Raji (cell line): ENCODE data around the gene MMP14.
A peak's percentile ranks its signal among the peaks of the same experiment; 100 is the strongest.

Source experiments
- POLR2A ChIP-seq: IDR thresholded peaks from 2 replicates; pipeline ENCODE4 v1.6.1; 2011; ENCODE audit warnings: low read depth, low read length, control low read depth; ENCODE audit not compliant: insufficient read depth

The MMP14 gene

DNA sequence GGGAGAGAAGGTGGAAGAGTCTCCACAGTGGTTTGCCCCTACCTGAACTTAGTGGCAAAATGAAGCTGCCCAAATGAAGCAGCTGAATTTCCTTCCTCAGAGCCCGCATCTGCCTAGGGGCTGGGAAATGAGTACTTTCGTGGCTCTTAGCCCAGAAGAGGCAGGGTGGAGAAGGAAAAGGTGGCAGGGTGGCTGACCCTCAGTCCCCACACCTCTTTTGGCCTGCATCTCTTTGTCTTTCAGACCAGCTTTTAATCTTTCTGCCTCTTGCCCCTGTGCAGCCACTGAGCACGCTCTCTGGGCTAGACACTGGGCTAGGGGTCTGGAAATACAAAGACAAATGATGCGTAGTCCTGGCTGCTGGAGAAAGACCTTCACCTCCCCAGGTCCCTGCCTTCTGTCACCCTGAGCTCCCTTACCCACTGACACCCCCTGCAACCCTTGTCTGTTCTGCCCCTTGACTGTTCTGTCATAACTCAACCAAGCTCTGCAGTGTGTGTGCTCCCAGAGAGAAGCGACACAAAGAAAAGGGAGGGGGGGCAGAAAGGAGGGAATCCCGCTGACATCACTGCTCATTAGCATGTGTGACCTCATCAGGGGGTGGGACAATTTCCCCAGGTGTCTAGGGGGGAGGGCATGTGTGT lies 46.3 kb downstream of the MMP14 start:
- TF ChIP-seq POLR2A, result no peak; the same call in 1 of the 2 replicates

DNA sequence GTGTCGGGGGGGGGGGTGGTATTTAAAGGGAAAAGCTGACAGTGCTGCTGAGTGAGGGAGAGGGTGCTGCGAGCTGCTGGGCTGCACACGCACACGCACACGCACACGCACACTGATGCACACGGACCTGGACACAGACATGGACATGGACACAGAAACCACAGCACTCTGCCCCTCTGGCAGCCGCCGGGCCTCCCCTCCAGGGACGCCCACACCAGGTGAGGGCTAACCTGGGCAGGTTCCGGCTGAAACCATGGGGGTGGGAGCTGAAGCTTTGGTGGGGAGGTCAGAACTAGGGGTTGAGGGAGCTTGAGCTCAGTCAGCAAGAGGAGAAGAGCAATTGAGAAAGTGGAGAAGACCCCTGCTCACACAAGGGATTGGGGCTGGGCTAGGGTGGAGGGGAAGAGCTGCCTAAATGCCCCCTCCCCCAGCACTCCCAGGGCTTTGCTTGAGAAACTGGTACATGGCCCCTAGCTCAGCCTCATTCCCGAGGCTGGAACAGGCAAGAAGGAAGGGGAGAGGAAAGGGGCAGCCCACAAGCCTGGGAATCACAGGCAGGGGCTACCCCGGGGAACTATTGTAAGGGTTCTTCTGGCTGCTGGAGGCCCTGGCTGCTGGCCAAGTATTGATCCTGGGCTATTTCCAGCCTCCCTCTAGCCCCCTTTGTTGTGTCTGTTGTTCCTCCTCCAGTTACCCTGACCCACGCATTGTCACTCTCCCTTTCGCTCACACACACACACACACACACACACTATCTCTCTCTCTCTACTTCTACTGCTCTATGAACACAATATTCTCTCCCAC lies 47.0 kb downstream of the MMP14 start, which contains the start of gene REM2:
Gene REM2 (plus strand): TSS at position 50 of the 804 bp plus-strand sequence. CDS start 66 bp downstream, at position 116.
- no peak for TF ChIP-seq POLR2A

DNA sequence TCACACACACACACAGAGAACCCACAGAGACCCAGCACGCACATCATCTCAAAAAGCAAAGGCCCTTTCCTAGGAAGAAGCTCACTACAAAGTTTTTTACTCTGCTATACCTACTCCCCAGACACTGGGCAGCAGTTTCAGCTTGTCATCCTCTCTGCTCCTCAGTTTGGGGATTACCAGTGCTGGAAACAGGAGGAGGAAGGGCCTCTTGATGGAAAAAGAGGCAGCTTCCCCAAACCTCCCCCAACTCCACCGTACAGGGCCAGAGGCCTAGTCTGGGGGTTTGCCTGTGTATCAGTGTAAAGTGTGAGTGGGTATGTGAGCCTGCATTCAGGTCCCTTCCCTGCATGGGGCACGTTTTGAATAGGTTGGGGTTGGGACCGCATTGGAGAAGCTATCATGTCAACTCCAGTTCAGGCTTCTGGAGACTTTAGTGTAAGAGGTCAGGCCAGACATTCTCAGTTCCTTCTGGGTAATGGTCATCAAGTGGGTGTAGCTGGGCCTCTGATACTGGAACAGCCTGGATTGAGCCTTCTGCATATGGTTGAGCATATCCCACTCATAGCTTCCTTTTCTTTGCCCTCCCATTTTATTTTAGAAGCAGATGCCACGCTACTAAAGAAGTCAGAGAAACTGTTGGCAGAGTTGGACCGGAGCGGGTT lies 47.8 kb downstream of the MMP14 start:
- no peak for TF ChIP-seq POLR2A

DNA sequence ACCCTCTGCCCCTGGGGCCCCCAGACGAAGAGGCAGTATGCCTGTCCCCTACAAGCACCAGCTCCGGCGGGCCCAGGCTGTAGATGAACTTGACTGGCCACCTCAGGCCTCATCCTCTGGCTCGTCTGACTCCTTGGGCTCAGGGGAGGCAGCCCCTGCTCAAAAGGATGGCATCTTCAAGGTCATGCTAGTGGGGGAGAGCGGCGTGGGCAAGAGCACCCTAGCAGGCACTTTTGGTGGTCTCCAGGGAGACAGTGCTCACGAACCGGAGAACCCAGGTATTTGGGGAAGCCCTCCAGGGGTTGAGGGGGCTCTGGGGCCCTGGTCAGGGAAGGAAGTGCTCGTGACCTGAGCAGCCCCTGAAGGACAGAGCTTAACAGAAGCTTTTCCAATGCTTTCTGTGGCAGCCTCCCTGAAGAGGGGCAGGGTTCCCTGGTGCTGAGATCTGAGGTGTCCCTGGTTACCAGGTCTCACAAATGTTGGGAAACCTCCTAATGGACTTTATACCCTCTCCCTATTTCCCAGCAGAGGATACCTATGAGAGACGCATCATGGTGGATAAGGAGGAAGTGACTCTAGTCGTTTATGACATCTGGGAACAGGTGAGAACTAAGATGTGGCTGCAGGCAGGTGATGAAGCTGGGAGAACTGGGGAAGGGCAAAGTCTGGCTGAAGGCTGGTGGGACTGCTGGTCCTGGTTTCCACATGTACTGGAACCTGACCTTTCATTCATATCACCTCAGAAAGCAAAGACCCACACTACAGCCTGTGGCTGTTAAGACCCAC lies 48.5 kb downstream of the MMP14 start:
- no peak for TF ChIP-seq POLR2A

DNA sequence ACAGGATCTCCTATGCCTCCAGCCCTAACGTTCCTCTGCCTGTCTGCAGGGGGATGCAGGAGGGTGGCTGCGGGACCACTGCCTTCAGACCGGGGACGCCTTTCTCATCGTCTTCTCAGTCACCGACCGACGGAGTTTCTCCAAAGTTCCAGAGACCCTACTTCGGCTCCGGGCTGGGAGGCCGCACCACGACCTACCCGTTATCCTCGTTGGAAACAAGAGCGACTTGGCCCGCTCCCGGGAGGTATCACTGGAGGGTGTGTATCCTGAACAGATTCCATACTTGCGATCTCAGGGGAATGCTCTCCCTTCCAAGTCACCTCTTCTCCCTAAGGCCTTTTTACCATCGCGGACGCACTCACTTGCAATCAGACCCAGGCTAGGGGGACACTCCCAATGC lies 49.6 kb downstream of the MMP14 start:
- TF ChIP-seq POLR2A, result no peak

DNA sequence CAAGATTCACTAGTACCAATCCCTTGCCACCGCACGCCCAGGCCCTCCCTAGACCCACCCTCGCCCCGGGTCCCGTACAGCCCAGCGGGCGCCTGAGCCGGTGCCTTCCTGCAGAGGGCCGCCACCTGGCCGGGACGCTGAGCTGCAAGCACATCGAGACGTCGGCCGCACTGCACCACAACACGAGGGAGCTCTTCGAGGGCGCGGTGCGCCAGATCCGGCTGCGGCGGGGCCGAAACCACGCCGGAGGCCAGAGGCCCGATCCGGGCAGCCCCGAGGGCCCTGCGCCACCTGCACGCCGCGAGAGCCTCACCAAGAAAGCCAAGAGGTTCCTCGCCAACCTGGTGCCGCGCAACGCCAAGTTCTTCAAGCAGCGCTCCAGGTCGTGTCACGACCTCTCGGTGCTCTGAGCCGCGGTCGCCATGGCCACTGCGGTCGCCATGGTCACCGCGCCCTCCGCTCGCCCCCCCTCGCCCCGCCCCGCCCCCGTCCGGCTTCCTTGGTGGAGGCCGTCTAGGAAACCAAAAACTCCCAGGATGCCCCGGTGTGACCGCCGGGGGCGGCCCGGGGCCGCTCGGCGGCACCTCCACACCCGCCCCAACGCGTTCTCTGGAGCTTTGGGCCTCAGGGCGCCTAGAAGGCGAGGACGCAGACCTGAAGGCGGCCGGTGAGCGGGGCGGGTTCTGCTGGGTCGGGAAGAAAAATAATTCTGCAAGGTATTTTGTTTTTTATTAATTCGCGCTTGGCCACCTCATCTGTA lies 50.3 kb downstream of the MMP14 start:
- peak; percentile 36; the same call in 1 of the 2 replicates for TF ChIP-seq POLR2A

DNA sequence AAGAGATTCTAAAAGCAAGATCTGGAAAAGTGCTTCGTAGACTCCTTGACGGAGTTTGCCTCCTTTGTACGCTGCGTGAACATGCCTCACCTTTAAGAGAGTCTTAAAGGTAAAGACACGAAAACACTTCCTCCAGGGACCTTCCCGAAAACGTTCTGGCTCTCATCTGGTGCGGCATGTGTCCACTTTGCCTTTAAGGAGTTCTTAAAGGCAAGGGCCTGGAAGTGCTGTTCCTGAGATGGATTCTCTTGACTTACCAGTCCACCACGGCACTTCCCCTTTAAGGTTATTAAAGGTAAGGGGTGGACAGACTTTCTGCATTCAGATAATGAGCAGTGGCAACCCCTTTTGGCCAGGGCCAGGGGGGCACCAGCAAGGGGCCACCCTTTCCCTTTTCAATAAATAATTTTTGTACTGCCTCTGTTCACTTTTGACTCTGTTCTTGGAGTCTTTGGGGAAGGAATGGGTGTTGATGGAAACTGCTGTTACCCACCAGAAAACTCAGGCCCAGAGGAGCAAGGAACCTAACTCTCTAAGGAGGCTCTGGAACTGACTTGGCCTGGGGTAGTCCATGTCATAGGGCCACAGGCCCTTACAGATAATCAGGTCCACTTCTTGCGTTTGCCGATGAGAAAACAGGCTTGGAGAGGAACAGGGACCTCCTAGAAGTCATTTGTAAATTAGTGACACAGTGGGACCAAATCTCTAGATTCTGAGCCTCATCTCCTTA lies 51.0 kb downstream of the MMP14 start:
- peak; percentile 21; the same call in 1 of the 2 replicates for TF ChIP-seq POLR2A

DNA sequence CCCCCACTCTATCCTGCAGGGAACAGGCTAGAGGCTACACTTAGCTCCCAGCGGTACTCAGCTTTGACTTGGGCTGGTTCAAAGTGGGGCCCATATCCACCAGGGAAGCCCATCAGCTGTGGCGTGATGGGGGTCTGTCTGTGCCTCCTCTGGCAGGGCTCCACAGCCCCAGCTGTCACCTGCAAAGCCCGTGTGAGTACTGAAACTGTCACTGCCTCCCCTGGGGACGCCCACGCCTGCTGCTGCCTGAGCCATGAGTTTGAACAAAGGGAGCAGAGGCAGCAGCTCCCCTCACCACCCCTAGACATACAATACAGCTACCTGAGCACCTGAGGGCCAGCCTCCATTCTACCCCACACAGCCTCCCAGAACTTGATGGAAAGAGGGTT lies 51.6 kb downstream of the MMP14 start:
- TF ChIP-seq POLR2A, result no peak

DNA sequence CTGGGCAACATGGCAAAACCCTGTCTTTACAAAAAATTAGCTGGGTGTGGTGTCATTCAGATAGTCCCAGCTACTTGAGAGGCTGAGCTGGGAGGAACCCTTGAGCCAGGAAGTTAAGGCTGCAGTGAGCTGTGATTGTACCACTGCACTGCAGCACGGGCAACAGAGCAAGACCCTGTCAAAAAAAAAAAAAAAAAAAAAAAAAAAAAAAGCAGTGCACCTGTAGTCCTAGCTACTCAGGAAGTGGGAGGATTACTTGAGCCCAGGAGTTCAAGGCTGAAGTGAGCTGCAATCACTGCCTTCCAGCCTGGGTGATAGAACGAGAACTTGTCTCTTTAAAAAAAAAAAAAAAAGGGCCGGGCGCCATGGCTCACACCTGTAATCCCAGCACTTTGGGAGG lies 52.3 kb downstream of the MMP14 start:
- TF ChIP-seq POLR2A, result no peak

DNA sequence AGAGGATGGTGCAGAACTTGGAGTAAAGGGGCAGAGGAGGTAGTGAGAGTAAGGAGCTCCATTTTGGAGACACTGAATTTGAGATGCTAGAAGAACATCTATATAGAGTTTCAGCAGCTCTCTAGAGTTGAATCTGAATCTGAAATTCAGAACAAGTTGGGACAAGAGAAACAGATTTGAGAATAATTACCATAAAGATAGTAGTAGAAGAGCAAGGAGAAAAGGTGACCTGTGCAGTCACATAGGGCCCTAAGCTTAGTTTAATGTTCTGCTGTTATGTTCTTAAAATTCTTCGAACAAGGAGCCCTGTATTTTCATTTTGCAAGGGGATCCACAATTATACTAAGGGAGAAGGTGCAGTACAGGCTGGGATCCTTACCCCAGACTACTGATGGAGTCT lies 54.0 kb downstream of the MMP14 start:
- no peak for TF ChIP-seq POLR2A

DNA sequence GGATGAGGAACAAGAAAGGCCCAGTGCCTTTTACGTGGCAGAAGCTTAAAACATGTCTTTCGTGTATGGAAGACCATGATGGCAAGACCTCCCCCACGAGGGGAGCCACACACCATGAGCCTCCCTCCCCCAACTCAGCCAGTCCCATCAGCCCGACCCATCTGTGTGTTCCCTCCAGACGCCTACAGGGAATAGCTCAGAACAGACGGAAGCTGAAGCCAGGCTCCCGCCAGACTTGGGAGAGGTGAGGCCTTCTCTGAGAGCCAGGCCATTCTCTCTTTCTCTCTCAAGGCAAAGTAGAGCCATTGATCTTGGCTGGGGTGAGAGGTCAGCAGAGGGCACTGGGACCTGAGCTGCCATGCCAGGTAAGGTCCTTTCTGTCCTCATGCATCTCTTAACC lies 56.1 kb downstream of the MMP14 start:
- no peak for TF ChIP-seq POLR2A

DNA sequence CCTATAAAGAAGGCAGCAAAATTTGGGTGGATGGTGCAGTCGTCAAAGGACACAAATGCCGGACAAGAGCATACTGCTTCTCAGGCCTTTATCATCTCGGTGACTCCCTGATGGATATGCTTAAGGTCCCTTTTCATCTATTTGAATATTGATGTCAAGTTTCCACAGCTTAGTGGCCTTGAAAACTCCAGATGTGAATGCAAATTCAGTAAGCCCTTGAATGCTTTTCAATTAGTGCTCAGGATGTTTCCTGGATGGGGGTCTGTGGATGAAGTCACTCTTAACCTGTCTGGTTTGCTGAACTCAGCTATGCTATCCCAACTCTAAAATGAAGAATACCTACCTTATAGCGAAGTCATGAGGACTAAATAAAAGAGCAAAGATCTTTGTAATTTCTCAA lies 57.3 kb downstream of the MMP14 start:
- TF ChIP-seq POLR2A, result no peak

DNA sequence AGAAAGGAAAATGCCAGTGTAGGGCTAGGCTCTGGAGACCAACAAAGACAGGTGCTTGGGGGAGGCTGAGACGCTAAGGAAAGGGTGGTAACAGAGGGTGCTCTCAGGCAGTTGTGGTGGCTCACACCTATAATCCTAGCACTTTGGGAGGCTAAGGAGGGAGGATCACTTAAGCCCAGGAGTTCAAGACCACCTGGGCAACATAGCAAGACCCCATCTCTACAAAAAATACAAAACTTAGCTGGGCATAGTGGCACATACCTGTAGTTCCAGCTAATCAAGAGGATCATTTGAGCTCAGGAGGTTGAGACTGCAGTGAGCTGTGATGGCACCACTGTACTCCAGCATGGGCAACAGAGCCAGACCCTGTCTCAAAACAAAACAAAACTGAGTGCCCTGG lies 59.0 kb downstream of the MMP14 start:
- TF ChIP-seq POLR2A, result no peak

DNA sequence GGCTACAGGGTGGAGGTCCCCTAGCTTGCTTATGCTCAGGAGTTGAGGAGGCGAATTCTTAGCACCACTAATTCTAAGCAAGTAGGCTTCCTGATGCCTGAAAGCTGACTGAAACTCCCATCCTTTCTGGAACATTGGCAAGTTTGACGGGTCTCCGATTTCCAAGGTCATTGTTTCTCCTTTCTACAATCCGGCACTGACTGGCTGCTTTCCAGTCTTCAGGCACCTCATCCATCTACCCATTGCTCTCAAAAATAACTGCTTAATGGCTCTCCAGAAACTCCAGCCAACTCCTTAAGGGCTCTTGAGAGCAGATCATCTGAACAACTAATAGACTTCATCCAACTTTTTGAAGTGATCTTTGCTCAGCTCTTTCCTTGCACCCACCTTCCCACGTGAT lies 60.0 kb downstream of the MMP14 start:
- no peak for TF ChIP-seq POLR2A
